Left lung (tissue), 10 donors: ENCODE data around the gene SNTB2. TPM values are rescaled to one million over a fixed set of nuclear protein-coding genes. Genes with fewer than 3 reads are reported as not detected.
A peak's percentile ranks its signal among the peaks of the same experiment; 100 is the strongest.

Experiments used
- ATAC-seq: fragments of 200-7000 bp; cut with Tn5 transposase; one replicate; pipeline ENCODE4 v1.9.1; 2020; ENCODE audit warnings: moderate library complexity
- DNase-seq, 4 donors: peaks; one replicate each; pipeline ENCODE4 v3.0.0-alpha.2; 2013 to 2020
- H3K27ac ChIP-seq, 2 donors: fragments of 200-600 bp; sonication (generic) in 1 of 2; one replicate each; pipeline versions ENCODE4 v1.5.0 to v1.8.0; 2020 to 2021
- H3K27me3 ChIP-seq, 2 donors: fragments of 200-600 bp; sonication (generic) in 1 of 2; one replicate each; pipeline versions ENCODE4 v1.5.0 to v1.8.0; 2020 to 2021
- H3K36me3 ChIP-seq, 2 donors: fragments of 200-600 bp; sonication (generic) in 1 of 2; one replicate each; pipeline versions ENCODE4 v1.5.0 to v1.8.0; 2020 to 2021
- H3K4me1 ChIP-seq, 2 donors: fragments of 200-600 bp; one replicate each; pipeline ENCODE4 v1.8.0; 2021
- H3K4me3 ChIP-seq, 2 donors: fragments of 200-600 bp; sonication (generic) in 1 of 2; one replicate each; pipeline versions ENCODE4 v1.5.0 to v1.8.0; 2020 to 2021; ENCODE audit warnings: mild to moderate bottlenecking in 1 of 2
- H3K9me3 ChIP-seq, 2 donors: fragments of 200-600 bp; sonication (generic) in 1 of 2; one replicate each; pipeline versions ENCODE4 v1.5.0 to v1.8.0; 2020 to 2021
- CTCF ChIP-seq, 2 donors: fragments of 200-600 bp; sonication (generic) in 1 of 2; IDR thresholded peaks; one replicate each; pipeline versions ENCODE4 v1.5.0 to v1.8.0; 2021; ENCODE audit warnings: antibody characterized with exemption in 2 of 2
- intact Hi-C, 2 donors: fragments of 100-400 bp; cut with DNase I; formaldehyde crosslinking; loops; one replicate each; pipeline versions ENCODE4 v1.11.2 to v1.14.2; 2022
- polyA plus RNA-seq, 6 donors: library from polyadenylated mRNA; unstranded; fragments of 120-200 nt; gene quantifications; one replicate each; pipeline ENCODE4 v1.2.1, GENCODE V29; 2013; ENCODE audit not compliant: insufficient read length in 6 of 6
- total RNA-seq, 2 donors: library from RNA; stranded (reverse); fragmentation: NEBNext Ultra II Directional; extraction: Animal tissue kit (Norgen Biotek cat#: 25700); gene quantifications; one replicate each; pipeline ENCODE4 v1.2.1, GENCODE V29; 2021
- donor health status: DM: no; HTN: yes; CAD: no.
- donor health status: DM: no; HTN: no; CAD: no.

The SNTB2 gene
- total and polyA plus RNA-seq, 8 donors, result 22.8 to 47.3 (median 25.1) TPM

- no peak for DNase-seq
- Histone ChIP-seq H3K36me3 (no peaks in the 10 kb centered on the region), H3K9me3 (no peaks in the 10 kb centered on the region), H3K4me1 (peaks cover 19 to 25% of the 10 kb centered on the region in 2 donors), H3K27me3 (no peaks in the 10 kb centered on the region), H3K4me3 (no peak overlapping the region), H3K27ac (peak overlapping the region in 1 of 2 donors; percentile 29)
- intact Hi-C loops, result no loop called here
- TF ChIP-seq CTCF (IDR thresholded peaks at IDR 0.05), result no peak
- ATAC-seq, result peak; percentile 45
These were observed 17.2 kb downstream of the SNTB2 start for GRCh38 chr16:69204172-69204571.

- Histone ChIP-seq H3K4me1 (peaks cover 7% of the 10 kb centered on the region in 2 donors), H3K36me3 (no peaks in the 10 kb centered on the region), H3K27ac (no peak overlapping the region), H3K27me3 (no peaks in the 10 kb centered on the region), H3K4me3 (no peak overlapping the region), H3K9me3 (no peaks in the 10 kb centered on the region)
- intact Hi-C loops, result no loop called here
- no peak for ATAC-seq
- DNase-seq, result no peak
- no peak for TF ChIP-seq CTCF (IDR thresholded peaks at IDR 0.05)
These were observed 22.8 kb downstream of the SNTB2 start for GRCh38 chr16:69209735-69210134.

- intact Hi-C loops, result no loop called here
- Histone ChIP-seq H3K27me3 (no peaks in the 10 kb centered on the region), H3K36me3 (no peaks in the 10 kb centered on the region), H3K27ac (peak overlapping the region in 1 of 2 donors; percentile 23), H3K4me3 (no peak overlapping the region), H3K9me3 (no peaks in the 10 kb centered on the region), H3K4me1 (peaks cover 11 to 20% of the 10 kb centered on the region in 2 donors)
- no peak for TF ChIP-seq CTCF (IDR thresholded peaks at IDR 0.05)
- peak; percentile 68 for ATAC-seq
- no peak for DNase-seq
These were observed 30.5 kb downstream of the SNTB2 start for GRCh38 chr16:69217433-69217832.

GRCh38 chr16:69219279-69219678 is 32.3 kb downstream of the SNTB2 start:
- intact Hi-C loops, result no loop called here
- H3K27ac ChIP-seq, result no peak overlapping the region
- no peaks in the 10 kb centered on the region for H3K36me3 ChIP-seq
- no peaks in the 10 kb centered on the region for H3K9me3 ChIP-seq
- ATAC-seq (no peak), DNase-seq (no peak)
- no peaks in the 10 kb centered on the region for H3K27me3 ChIP-seq
- peaks cover 11 to 20% of the 10 kb centered on the region in 2 donors for H3K4me1 ChIP-seq
- TF ChIP-seq CTCF (IDR thresholded peaks at IDR 0.05), result no peak
- H3K4me3 ChIP-seq, result no peak overlapping the region

- intact Hi-C loops, result no loop called here
- H3K9me3 ChIP-seq, result no peaks in the 10 kb centered on the region
- no peak for DNase-seq
- H3K4me1 ChIP-seq, result peaks cover 0 to 3% of the 10 kb centered on the region in 2 donors
- no peaks in the 10 kb centered on the region for H3K27me3 ChIP-seq
- H3K27ac ChIP-seq, result no peak overlapping the region
- TF ChIP-seq CTCF (IDR thresholded peaks at IDR 0.05), result no peak
- H3K4me3 ChIP-seq, result no peak overlapping the region
- no peaks in the 10 kb centered on the region for H3K36me3 ChIP-seq
- no peak for ATAC-seq
These were observed 36.9 kb downstream of the SNTB2 start for GRCh38 chr16:69223882-69224281.
